Activated CD8-positive, alpha-beta memory T cell treated with anti-CD3 and anti-CD28 coated beads for 36 hours (primary cell): ENCODE results near the gene FCMR. TPM values are rescaled to one million over a fixed set of nuclear protein-coding genes. Genes with fewer than 3 reads are reported as not detected.

Source experiments
- CTCF ChIA-PET: fragments of 350-600 bp; sonication (Branson Sonifier 250); formaldehyde crosslinking; loops from one replicate; lab custom pipeline; 2021; ENCODE audit warnings: antibody characterized with exemption; lab: Charles Lee
- POLR2A ChIA-PET: fragments of 350-600 bp; sonication (Branson Sonifier 250); formaldehyde crosslinking; loops from one replicate; lab custom pipeline; 2021; ENCODE audit warnings: antibody characterized with exemption; lab: Charles Lee
- total RNA-seq, 2 experiments: library from RNA; stranded (reverse); gene quantifications; one replicate each; pipeline ENCODE4 v1.2.3, GENCODE V29; 2021

FCMR gene
- total RNA-seq, 2 experiments from 2014 or later = 53.1 to 56.4 TPM

- ChIA-PET CTCF (interaction anchor here (1.3 kb wide), 1 partner anchor 29 kb away, joined by 3 read pairs; no protein-coding TSS in a partner anchor), POLR2A (no interaction called here)
Measured at GRCh38 chr1:206953626-206954025, 31.9 kb upstream of the FCMR start.

- CTCF ChIA-PET = no interaction called here
- POLR2A ChIA-PET = no interaction called here
Measured at GRCh38 chr1:206953126-206953525, 31.4 kb upstream of the FCMR start.

DNA sequence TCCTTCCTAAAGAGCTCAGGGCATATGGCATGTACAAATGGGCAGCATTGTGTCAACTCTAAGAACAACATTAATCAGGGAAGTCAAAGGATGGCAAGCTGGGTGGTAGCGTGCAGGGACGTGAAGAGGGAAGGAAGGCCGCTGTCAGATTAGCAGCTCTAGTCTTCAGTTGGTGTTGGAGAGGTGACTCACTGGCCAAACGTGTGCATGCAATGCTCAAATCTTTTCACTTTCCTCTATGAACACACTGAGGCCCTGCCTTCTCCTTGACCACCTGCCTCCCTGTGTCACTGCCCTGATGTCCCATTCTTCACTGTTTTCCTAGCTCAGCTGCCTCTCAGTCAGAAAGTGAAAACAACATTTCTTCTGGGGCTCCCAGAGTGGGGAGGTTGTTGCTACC is 30.4 kb upstream of the FCMR start:
- POLR2A ChIA-PET = no interaction called here
- CTCF ChIA-PET = interaction anchor here (1.1 to 2.0 kb wide), 2 partner anchors 16 to 45 kb away, joined by 3 to 5 read pairs; no protein-coding TSS in a partner anchor

GRCh38 chr1:206951318-206952100 is 29.8 kb upstream of the FCMR start:
- POLR2A ChIA-PET = no interaction called here
- CTCF ChIA-PET = interaction anchor here (1.1 to 2.0 kb wide), 2 partner anchors 15 to 46 kb away, joined by 3 to 5 read pairs; no protein-coding TSS in a partner anchor

GRCh38 chr1:206949641-206950040 is 27.9 kb upstream of the FCMR start:
- CTCF ChIA-PET = no interaction called here
- POLR2A ChIA-PET = no interaction called here

- CTCF ChIA-PET = no interaction called here
- POLR2A ChIA-PET = no interaction called here
Measured at GRCh38 chr1:206949208-206949607, 27.5 kb upstream of the FCMR start.

DNA sequence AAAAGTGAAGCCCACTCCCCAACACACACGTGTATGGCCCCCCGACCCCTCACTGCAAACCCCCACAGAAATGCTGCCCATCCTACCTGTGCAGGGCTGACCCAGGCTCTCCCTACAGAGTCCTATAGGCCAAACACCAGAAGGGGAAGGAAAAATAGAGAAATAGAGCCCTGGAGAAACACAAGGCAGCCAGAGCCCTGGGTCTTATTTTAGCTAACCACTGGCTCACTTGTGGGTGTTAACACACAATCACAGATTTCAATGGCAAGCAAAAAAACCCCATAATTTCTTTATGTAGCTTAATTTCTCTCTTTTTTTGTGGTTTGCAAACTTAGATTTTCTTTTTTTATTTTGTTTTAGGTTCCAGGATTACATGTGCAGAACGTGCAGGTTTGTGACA is 25.5 kb upstream of the FCMR start:
- CTCF ChIA-PET = interaction anchor here (0.9 to 1.4 kb wide), 3 partner anchors 14 to 34 kb away, joined by 3 to 4 read pairs (median 4); no protein-coding TSS in a partner anchor
- POLR2A ChIA-PET = no interaction called here

- ChIA-PET POLR2A (no interaction called here), CTCF (interaction anchor here (0.7 to 1.7 kb wide), 5 partner anchors 9 to 35 kb away, joined by 3 to 4 read pairs (median 4); no protein-coding TSS in a partner anchor)
Measured at GRCh38 chr1:206946261-206946660, 24.5 kb upstream of the FCMR start, which contains the start of gene PIGR. PIGR (minus strand) TSS chr1:206946466; CDS start chr1:206940531, 5,935 bp downstream.

DNA sequence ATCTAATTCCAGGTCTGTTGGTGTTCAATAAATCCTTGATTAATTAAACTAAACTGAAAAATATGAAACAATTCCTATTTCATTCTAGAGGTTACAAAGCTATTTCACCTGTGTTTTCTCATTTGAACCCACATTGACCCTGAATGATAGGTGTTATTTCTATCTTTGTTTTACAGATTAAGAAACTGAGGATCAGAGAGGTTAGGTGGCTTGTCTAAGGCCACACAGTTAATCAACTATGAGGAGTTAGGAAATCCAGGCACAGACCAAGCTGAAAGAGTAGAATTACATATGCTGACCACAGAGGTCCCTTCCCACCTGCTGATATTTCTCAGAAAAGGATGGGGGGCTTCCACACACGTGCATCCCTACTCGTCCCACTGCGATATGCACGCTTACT is 24.0 kb upstream of the FCMR start:
- POLR2A ChIA-PET = no interaction called here

DNA sequence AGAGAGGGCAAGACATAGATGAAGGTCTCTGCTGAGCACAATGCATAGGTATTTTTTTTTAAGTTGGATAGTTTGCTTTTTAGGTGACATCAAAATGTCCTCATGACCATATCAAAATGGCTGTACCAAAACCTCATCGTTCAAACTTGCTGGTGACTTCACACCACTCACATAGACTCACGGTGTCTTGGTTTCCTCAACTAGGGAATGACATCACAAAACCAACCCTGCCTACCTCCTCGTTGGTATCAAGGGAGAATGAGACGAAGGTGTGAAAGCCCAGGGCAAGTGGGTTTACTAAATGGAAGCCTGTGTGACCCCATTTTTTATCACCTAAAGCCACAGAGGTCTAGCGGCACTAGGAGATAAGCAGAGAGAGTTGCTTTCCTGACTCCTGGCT is 23.0 kb upstream of the FCMR start:
- POLR2A ChIA-PET = no interaction called here
- CTCF ChIA-PET = no interaction called here

More for the DNA sequence above, 24.0 kb upstream of the FCMR start:
- CTCF ChIA-PET = interaction anchor here (1.2 to 1.7 kb wide), 3 partner anchors 9 to 16 kb away, joined by 3 to 4 read pairs (median 4); no protein-coding TSS in a partner anchor

GRCh38 chr1:206941766-206942418 is 20.2 kb upstream of the FCMR start:
- CTCF ChIA-PET = no interaction called here
- POLR2A ChIA-PET = no interaction called here

DNA sequence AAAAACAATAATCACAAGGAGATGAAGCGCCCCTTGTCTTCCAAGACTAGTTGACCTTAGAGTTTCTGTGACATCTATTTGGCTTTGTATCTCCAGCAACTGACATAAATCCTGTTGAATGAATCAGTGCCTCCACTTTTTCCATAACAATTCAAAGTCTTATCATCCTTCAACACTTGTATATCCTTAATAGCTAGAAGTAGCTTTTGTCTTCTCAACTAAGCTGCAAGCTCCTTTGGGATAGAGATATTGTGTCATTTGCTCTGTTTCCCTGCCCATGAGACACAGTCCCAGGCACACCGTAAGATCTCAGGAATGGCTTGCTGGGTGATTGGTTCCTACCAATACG is 18.8 kb upstream of the FCMR start:
- ChIA-PET POLR2A (no interaction called here), CTCF (interaction anchor here (1.2 kb wide), 1 partner anchor 9 kb away, joined by 4 read pairs; no protein-coding TSS in a partner anchor)

- CTCF ChIA-PET = interaction anchor here (1.2 kb wide), 1 partner anchor 8 kb away, joined by 4 read pairs; no protein-coding TSS in a partner anchor
- POLR2A ChIA-PET = no interaction called here
Measured at GRCh38 chr1:206939841-206940587, 18.3 kb upstream of the FCMR start.

GRCh38 chr1:206939131-206939530 is 17.4 kb upstream of the FCMR start:
- CTCF ChIA-PET = no interaction called here
- POLR2A ChIA-PET = no interaction called here

DNA sequence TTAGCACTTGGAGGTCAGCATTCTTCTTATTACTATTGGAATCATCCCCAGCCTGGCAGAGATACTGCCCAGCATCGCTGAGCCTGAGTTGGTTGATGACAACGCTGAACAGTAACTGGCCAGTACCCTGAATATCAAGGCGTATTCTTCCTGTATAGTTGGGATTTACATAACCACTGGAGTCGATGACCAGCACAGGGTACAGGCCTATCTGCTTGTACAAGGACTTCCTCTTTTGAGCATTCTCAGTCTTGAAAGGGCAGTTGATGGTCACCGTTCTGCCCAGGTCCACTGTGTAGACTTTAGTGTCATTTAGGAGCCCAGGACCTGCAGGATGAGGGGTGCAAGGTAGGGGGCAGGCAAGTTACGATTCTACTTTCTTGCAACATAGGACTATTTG is 15.7 kb upstream of the FCMR start:
- POLR2A ChIA-PET = no interaction called here
- CTCF ChIA-PET = interaction anchor here (1.1 kb wide), 1 partner anchor 203 kb away, joined by 3 read pairs; no protein-coding TSS in a partner anchor

DNA sequence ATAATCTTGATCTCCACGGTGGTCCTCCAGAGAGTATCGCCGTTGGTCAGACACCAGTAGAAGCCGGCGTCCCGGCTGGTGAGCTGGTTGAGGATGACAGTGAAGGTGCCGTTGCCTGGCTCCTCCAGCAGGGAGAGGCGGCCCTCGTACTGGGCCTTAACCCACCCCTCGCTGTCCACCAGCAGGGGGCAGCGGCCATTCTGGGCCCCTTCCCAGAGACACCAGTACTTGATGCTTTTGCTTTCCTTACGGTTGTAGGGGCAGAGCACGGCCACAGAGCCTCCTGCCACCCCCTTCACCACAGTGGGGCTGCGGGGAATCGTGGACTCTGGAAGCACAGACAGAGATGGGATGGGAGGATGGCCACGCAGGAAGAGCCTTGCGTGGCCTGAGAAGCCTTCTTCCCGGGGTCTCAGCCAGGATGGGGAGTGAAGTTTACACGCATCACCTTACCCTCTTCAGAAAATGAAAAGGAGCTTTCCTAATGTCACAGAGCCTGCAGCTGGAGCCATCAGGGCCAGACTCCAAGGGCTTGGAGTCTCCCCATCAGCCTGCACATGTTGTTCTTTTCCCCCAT is 13.8 kb upstream of the FCMR start:
- POLR2A ChIA-PET = no interaction called here
- CTCF ChIA-PET = interaction anchor here (0.8 to 4.9 kb wide), 9 partner anchors 9 to 246 kb away, joined by 3 to 36 read pairs (median 4); no protein-coding TSS in a partner anchor

- ChIA-PET POLR2A (interaction anchor here (0.6 kb wide), 2 partner anchors 108 to 1811 kb away, joined by 3 to 4 read pairs; no protein-coding TSS in a partner anchor), CTCF (interaction anchor here (0.6 to 4.9 kb wide), 19 partner anchors 8 to 620 kb away, joined by 3 to 36 read pairs (median 3); partner anchors contain the start of genes FCMR and PIGR)
Measured at GRCh38 chr1:206933333-206933945, 11.7 kb upstream of the FCMR start.

GRCh38 chr1:206932177-206932576 is 10.4 kb upstream of the FCMR start:
- ChIA-PET CTCF (interaction anchor here (0.6 to 4.9 kb wide), 16 partner anchors 9 to 339 kb away, joined by 3 to 36 read pairs (median 4); partner anchors contain the start of genes DYRK3 and PIGR), POLR2A (interaction anchor here (0.7 to 1.0 kb wide), 2 partner anchors 9 to 11 kb away, joined by 3 to 5 read pairs; partner anchors contain the start of gene FCMR)
